Fibroblast of pulmonary artery (primary cell): ENCODE measurements around the gene DIPK1A.

Experiments used
- DNase-seq: peaks from one replicate; pipeline ENCODE4 v3.0.0-alpha.2; 2010; ENCODE audit warnings: low read depth
- H3K4me3 ChIP-seq: replicated peaks from 2 replicates; pipeline ENCODE4 v1.5.1; 2011; ENCODE audit warnings: low read depth, mild to moderate bottlenecking, control low read depth, low read length, moderate library complexity
- TF ChIP-seq, protein P1 (sequence below): IDR thresholded peaks from 2 replicates; pipeline ENCODE4 v1.5.1; 2011; ENCODE audit warnings: mild to moderate bottlenecking, control low read depth, low read length, inconsistent platforms; ENCODE audit errors: missing control alignments

DIPK1A gene

DNA sequence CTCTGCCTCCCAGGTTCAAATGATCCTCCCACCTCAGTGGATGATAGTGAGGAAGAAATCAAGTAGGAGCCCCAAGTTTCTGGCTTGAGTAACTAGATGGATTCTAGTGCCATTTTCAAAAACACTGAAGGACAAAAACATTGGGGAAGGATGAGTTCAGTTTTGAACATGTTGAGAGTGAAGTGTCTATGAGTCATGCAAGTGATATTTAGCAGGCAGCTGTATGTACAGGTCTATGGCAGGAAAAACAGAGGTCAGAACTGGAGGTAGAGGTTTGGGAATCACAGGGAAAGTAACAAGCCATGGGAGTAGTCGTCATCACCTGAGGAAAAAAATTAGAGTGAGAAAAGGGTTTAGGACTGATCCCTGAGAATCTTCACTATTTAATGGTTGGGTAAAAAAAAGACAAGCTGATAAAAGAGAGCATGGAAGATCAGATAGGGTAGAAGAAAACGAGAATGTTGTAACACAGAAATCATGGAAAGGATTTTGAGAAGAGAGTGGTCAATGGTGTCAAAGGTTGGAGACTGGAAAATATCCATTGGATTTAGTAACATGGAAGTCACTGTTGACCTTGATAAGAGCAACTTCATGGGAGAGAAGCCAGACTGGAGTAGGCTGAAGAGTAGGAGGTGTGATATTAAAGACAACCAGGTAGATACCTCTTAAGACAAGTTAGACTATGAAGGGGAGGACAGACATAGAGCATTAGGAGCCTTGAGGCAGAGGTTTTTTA is 53.1 kb downstream of the DIPK1A start:
- H3K4me3 ChIP-seq: no peak overlapping the region
- DNase-seq: no peak
- TF ChIP-seq, protein P1, sequence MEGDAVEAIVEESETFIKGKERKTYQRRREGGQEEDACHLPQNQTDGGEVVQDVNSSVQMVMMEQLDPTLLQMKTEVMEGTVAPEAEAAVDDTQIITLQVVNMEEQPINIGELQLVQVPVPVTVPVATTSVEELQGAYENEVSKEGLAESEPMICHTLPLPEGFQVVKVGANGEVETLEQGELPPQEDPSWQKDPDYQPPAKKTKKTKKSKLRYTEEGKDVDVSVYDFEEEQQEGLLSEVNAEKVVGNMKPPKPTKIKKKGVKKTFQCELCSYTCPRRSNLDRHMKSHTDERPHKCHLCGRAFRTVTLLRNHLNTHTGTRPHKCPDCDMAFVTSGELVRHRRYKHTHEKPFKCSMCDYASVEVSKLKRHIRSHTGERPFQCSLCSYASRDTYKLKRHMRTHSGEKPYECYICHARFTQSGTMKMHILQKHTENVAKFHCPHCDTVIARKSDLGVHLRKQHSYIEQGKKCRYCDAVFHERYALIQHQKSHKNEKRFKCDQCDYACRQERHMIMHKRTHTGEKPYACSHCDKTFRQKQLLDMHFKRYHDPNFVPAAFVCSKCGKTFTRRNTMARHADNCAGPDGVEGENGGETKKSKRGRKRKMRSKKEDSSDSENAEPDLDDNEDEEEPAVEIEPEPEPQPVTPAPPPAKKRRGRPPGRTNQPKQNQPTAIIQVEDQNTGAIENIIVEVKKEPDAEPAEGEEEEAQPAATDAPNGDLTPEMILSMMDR: no peak

DNA sequence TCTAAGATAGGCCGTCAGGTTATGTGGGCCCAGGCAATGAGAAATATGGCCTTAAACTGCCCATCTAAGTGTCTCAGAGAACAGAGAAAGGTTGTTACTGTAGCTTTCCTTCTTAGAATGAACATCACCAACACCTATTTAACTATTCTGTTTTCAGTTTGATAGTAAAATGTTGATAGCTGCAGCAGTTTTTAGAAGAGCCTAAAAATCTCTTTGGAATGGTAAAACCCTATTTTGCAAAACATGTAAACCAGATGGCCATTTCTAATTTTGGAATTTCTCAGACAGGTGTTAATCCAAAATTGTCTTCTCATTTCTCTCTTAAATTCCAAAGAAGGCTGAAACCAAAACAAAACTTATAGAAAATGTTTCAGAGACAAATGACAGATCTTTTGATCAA is 57.5 kb downstream of the DIPK1A start:
- TF ChIP-seq, protein P1: no peak
- DNase-seq: no peak
- no peak overlapping the region for H3K4me3 ChIP-seq

DNA sequence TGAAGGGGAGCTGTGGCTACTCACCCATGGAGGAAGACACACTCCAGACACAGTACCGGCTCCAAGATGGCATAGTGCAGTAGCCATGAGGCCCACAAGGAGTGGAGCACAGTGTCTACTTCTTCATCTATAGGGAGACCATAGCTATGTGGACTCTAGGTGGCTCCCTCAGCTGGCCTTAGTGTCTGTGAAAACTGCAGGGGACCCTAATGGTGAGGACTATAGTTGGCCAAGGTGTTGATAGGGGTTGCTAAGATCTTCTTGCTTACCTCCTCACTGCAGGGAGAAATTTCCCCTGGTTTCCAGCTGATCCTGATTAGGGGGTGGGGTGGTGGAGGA is 58.9 kb downstream of the DIPK1A start:
- TF ChIP-seq, protein P1: no peak
- no peak overlapping the region for H3K4me3 ChIP-seq
- no peak for DNase-seq

DNA sequence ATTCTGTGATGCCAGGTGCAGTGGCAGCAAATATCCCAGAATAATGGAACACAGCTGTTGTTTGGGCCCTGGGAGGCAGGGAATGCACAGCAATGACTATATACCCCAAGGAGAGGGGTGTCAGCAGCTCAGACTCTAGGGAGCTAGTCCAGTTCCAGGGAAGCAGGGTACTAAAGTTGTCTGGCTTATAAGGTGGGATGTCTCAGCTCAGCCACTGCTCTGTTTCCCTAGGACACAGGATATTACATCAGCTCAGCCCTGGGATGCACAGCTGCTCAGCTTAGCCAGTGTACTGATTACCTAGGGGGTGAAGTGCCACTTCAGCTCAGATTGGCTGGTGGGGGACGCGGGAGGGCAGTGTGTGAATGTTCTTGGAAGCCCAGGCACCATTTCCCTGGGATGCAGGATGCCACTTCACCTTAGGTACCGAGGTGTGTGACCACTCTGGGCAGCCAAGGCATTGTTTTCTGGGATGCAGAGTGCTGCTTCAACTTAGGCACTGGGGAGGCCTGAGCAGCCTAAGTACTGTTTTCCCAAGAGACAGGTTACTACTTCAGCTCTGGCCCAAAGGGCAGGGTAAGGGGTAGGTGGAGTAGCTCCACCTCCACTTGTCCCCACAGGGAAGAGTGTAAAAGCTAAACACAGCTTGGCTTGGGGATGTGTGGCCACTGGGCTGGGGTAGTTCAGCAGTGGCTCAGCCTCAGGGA is 59.4 kb downstream of the DIPK1A start:
- TF ChIP-seq, protein P1: no peak
- no peak overlapping the region for H3K4me3 ChIP-seq
- DNase-seq: no peak

DNA sequence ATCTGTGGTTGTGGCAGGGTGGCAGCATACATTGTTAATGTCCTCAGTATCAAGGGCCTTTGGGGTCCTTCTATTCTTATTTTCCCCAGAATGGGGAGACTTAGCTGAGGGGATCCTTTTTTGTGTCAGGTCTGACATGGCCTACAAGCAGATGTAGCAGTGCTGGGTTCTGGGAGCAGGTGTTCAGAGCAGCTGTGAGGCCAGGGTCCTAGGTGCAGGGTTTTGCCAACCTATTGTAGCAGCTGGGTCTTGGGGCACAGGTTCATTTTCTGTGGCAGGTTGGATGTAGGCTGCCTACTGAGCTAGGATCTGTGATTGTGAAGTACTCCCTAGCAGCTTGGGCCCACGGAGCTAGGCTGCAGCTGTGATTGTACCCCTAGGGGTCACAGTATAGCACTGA is 60.1 kb downstream of the DIPK1A start:
- DNase-seq: no peak
- TF ChIP-seq, protein P1: no peak
- H3K4me3 ChIP-seq: no peak overlapping the region

DNA sequence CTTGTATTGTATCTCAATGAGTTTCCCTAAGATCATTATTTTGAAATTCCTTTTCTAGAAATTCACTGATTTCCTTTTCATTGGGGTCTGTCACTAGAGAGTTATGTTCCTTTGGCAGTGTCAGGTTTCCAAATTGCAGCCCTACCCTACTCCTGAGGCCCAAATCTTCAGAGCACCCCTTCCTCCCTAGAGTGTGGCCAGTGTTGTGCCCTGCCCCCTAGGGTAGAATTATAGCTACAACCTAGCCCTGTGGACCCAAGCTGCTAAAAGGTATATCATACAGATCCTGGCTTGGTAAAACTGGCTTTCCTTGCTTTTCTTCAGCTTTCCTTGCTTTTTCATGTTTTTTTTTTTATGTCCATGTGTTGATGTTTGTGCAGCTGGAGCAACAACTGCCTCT is 60.7 kb downstream of the DIPK1A start:
- DNase-seq: no peak
- no peak overlapping the region for H3K4me3 ChIP-seq
- TF ChIP-seq, protein P1: no peak
